WTC11 (cell line): ENCODE data around the gene TXNDC5. TPM values are rescaled to one million over a fixed set of nuclear protein-coding genes. Genes with fewer than 3 reads are reported as not detected.

Experiments used
- ATAC-seq: fragments of 200-7000 bp; cut with Tn5 transposase; 2 replicates; pipeline ENCODE4 v1.10.0; 2021; ENCODE audit warnings: mild to moderate bottlenecking, moderate library complexity
- CTCF ChIA-PET: fragments of 300-600 bp; sonication (Branson Sonifier 250); formaldehyde crosslinking; loops from one replicate; lab custom pipeline; 2021; ENCODE audit warnings: antibody characterized with exemption; lab: Charles Lee
- POLR2A ChIA-PET: fragments of 350-600 bp; sonication (Branson Sonifier 250); formaldehyde crosslinking; loops from one replicate; lab custom pipeline; 2021; ENCODE audit warnings: antibody characterized with exemption; lab: Charles Lee
- DNase-seq: peaks from one replicate; pipeline ENCODE4 v3.0.0; 2021; ENCODE audit warnings: low spot score
- H3K27ac Mint-ChIP-seq: 2 replicates; pipeline ENCODE4 v1.8.0; 2021; ENCODE audit warnings: mixed read lengths
- H3K27me3 Mint-ChIP-seq: 2 replicates; pipeline ENCODE4 v1.8.0; 2021; ENCODE audit warnings: low read depth, mild to moderate bottlenecking, moderate library complexity, mixed read lengths
- H3K36me3 Mint-ChIP-seq: 2 replicates; pipeline ENCODE4 v1.8.0; 2021; ENCODE audit warnings: mixed read lengths
- H3K4me1 Mint-ChIP-seq: 2 replicates; pipeline ENCODE4 v1.8.0; 2022; ENCODE audit warnings: mixed read lengths
- H3K4me3 Mint-ChIP-seq: 2 replicates; pipeline ENCODE4 v1.8.0; 2021; ENCODE audit warnings: mild to moderate bottlenecking, moderate library complexity, mixed read lengths
- H3K9me3 Mint-ChIP-seq: 2 replicates; pipeline ENCODE4 v1.8.0; 2021; ENCODE audit warnings: mixed read lengths
- AR ChIP-seq: fragments of 250-450 bp; sonication (Bioruptor Pico); IDR thresholded peaks from 2 replicates; pipeline ENCODE4 v1.9.0; 2021; ENCODE audit warnings: mild to moderate bottlenecking
- ATF1 ChIP-seq: sonication (generic); formaldehyde crosslinking; IDR thresholded peaks from 2 replicates; pipeline ENCODE4 v1.8.1; 2023; ENCODE audit warnings: mild to moderate bottlenecking, moderate library complexity, missing genetic modification reagents
- ATF3 ChIP-seq: sonication (generic); formaldehyde crosslinking; conservative IDR thresholded peaks from 2 replicates; pipeline ENCODE4 v1.8.1; 2022; ENCODE audit warnings: mild to moderate bottlenecking, missing genetic modification reagents
- CBFB ChIP-seq: sonication (generic); formaldehyde crosslinking; IDR thresholded peaks from 2 replicates; pipeline ENCODE4 v1.8.1; 2022; ENCODE audit warnings: mild to moderate bottlenecking, low read depth, missing genetic modification reagents
- CDX4 ChIP-seq: fragments of 250-450 bp; sonication (Bioruptor Pico); IDR thresholded peaks from 2 replicates; pipeline ENCODE4 v1.9.0; 2021; ENCODE audit warnings: moderate library complexity, mild to moderate bottlenecking, inconsistent platforms, borderline replicate concordance
- ERG ChIP-seq: fragments of 250-450 bp; sonication (Bioruptor Pico); IDR thresholded peaks from 2 replicates; pipeline ENCODE4 v1.8.0; 2021; ENCODE audit warnings: mild to moderate bottlenecking
- FOXK1 ChIP-seq: sonication (generic); formaldehyde crosslinking; IDR thresholded peaks from 2 replicates; pipeline ENCODE4 v1.8.0; 2022; ENCODE audit warnings: mild to moderate bottlenecking, moderate library complexity, missing genetic modification reagents
- FOXP1 ChIP-seq: sonication (generic); formaldehyde crosslinking; IDR thresholded peaks from 2 replicates; pipeline ENCODE4 v1.8.0; 2022; ENCODE audit warnings: missing genetic modification reagents, mild to moderate bottlenecking, moderate library complexity, borderline replicate concordance
- HMGXB4 ChIP-seq: sonication (generic); formaldehyde crosslinking; IDR thresholded peaks from 2 replicates; pipeline ENCODE4 v1.8.1; 2023; ENCODE audit warnings: mild to moderate bottlenecking, moderate library complexity, missing genetic modification reagents
- MLX ChIP-seq: sonication (generic); formaldehyde crosslinking; IDR thresholded peaks from 2 replicates; pipeline ENCODE4 v1.8.1; 2023; ENCODE audit warnings: mild to moderate bottlenecking, missing genetic modification reagents, moderate library complexity
- NR3C1 ChIP-seq: sonication (generic); formaldehyde crosslinking; conservative IDR thresholded peaks from 2 replicates; pipeline ENCODE4 v1.8.1; 2023; ENCODE audit warnings: low read depth, mild to moderate bottlenecking, missing genetic modification reagents
- PRRX2 ChIP-seq: fragments of 250-450 bp; sonication (Bioruptor Pico); IDR thresholded peaks from 2 replicates; pipeline ENCODE4 v1.8.0; 2021; ENCODE audit warnings: mild to moderate bottlenecking
- ZMAT4 ChIP-seq: fragments of 250-450 bp; sonication (Bioruptor Pico); IDR thresholded peaks from 2 replicates; pipeline ENCODE4 v1.9.0; 2021; ENCODE audit warnings: mild to moderate bottlenecking
- ZNF263 ChIP-seq: sonication (generic); formaldehyde crosslinking; IDR thresholded peaks from 2 replicates; pipeline ENCODE4 v1.8.1; 2022; ENCODE audit warnings: low read depth, mild to moderate bottlenecking, moderate library complexity, missing genetic modification reagents
- ZNF416 ChIP-seq: fragments of 250-450 bp; sonication (Bioruptor Pico); IDR thresholded peaks from 2 replicates; pipeline ENCODE4 v1.9.0; 2021; ENCODE audit warnings: mild to moderate bottlenecking, inconsistent platforms
- ZNF423 ChIP-seq: fragments of 250-450 bp; sonication (Bioruptor Pico); IDR thresholded peaks from 2 replicates; pipeline ENCODE4 v2.1.2; 2022; ENCODE audit warnings: mild to moderate bottlenecking, moderate library complexity
- ZNF532 ChIP-seq: fragments of 250-450 bp; sonication (Bioruptor Pico); IDR thresholded peaks from 2 replicates; pipeline ENCODE4 v1.9.0; 2021; ENCODE audit warnings: mild to moderate bottlenecking, borderline replicate concordance
- ZSCAN18 ChIP-seq: fragments of 250-450 bp; sonication (Bioruptor Pico); IDR thresholded peaks from 2 replicates; pipeline ENCODE4 v2.1.2; 2022; ENCODE audit warnings: mild to moderate bottlenecking, moderate library complexity
- total RNA-seq: library from RNA; stranded (reverse); gene quantifications from 3 replicates; pipeline ENCODE4 v1.2.3, GENCODE V29; 2021

Gene TXNDC5
- total RNA-seq, 1 experiment from 2014 or later: 141 TPM

- no peak for DNase-seq
- H3K4me3 Mint-ChIP-seq: no peak overlapping the region
- H3K27ac Mint-ChIP-seq: no peak overlapping the region
- no peaks in the 10 kb centered on the region for H3K4me1 Mint-ChIP-seq
- ChIA-PET POLR2A (no interaction called here), CTCF (interaction anchor here (1.0 kb wide), 1 partner anchor 75 kb away, joined by 3 read pairs; no protein-coding TSS in a partner anchor)
- no peaks in the 10 kb centered on the region for H3K9me3 Mint-ChIP-seq
- H3K36me3 Mint-ChIP-seq: no peaks in the 10 kb centered on the region
- TF ChIP-seq ATF3 (CRISPR knock-in tag): no peak
- no peak for TF ChIP-seq MLX (CRISPR knock-in tag)
- no peak for TF ChIP-seq ZNF263 (CRISPR knock-in tag)
- no peak for TF ChIP-seq FOXK1 (CRISPR knock-in tag)
- no peak for TF ChIP-seq ZNF416 (CRISPR knock-in tag)
- TF ChIP-seq ZSCAN18: no peak
- TF ChIP-seq AR: no peak
- TF ChIP-seq ZNF532 (CRISPR knock-in tag): no peak
- TF ChIP-seq PRRX2 (CRISPR knock-in tag): no peak
- TF ChIP-seq CDX4 (CRISPR knock-in tag): no peak
- TF ChIP-seq ZMAT4: no peak
- TF ChIP-seq CBFB: no peak
- no peaks in the 10 kb centered on the region for H3K27me3 Mint-ChIP-seq
- ATAC-seq: no peak
Measured at GRCh38 chr6:7916959-7917358, 6.4 kb upstream of the TXNDC5 start.

- ATAC-seq (no peak), DNase-seq (no peak)
- Mint-ChIP-seq H3K27me3 (no peaks in the 10 kb centered on the region; the same call in 1 of the 2 replicates), H3K9me3 (no peaks in the 10 kb centered on the region), H3K4me3 (no peak overlapping the region), H3K27ac (no peak overlapping the region)
- ChIA-PET POLR2A (no interaction called here), CTCF (interaction anchor here (0.8 kb wide), 1 partner anchor 77 kb away, joined by 3 read pairs; no protein-coding TSS in a partner anchor)
- TF ChIP-seq ZNF423 (CRISPR knock-in tag) (no peak), ERG (no peak), ATF1 (CRISPR knock-in tag) (no peak), HMGXB4 (CRISPR knock-in tag) (no peak), FOXP1 (no peak), NR3C1 (CRISPR knock-in tag) (no peak)
- TF ChIP-seq, all 79 proteins: peak for 0
- H3K4me1 Mint-ChIP-seq: no peaks in the 10 kb centered on the region
- H3K36me3 Mint-ChIP-seq: no peaks in the 10 kb centered on the region
Measured at GRCh38 chr6:7914991-7915789, 4.6 kb upstream of the TXNDC5 start.
